Hematopoietic multipotent progenitor cell (in vitro differentiated cells): Measurements from ENCODE around the gene PDE1C. TPM values are rescaled to one million over a fixed set of nuclear protein-coding genes. Genes with fewer than 3 reads are reported as not detected.

Experiments
- DNase-seq, 3 donors: peaks; one replicate each; pipeline ENCODE4 v3.0.0-alpha.2; 2011 to 2015; ENCODE audit warnings: low read depth in 2 of 3, low spot score in 2 of 3
- total RNA-seq: library from RNA; depleted of rRNA; stranded (reverse); fragments of >200 nt; gene quantifications from one replicate; pipeline ENCODE4 v1.2.3, GENCODE V29; 2012

Gene PDE1C
- total RNA-seq, 1 donor: under 0.01 TPM

DNA sequence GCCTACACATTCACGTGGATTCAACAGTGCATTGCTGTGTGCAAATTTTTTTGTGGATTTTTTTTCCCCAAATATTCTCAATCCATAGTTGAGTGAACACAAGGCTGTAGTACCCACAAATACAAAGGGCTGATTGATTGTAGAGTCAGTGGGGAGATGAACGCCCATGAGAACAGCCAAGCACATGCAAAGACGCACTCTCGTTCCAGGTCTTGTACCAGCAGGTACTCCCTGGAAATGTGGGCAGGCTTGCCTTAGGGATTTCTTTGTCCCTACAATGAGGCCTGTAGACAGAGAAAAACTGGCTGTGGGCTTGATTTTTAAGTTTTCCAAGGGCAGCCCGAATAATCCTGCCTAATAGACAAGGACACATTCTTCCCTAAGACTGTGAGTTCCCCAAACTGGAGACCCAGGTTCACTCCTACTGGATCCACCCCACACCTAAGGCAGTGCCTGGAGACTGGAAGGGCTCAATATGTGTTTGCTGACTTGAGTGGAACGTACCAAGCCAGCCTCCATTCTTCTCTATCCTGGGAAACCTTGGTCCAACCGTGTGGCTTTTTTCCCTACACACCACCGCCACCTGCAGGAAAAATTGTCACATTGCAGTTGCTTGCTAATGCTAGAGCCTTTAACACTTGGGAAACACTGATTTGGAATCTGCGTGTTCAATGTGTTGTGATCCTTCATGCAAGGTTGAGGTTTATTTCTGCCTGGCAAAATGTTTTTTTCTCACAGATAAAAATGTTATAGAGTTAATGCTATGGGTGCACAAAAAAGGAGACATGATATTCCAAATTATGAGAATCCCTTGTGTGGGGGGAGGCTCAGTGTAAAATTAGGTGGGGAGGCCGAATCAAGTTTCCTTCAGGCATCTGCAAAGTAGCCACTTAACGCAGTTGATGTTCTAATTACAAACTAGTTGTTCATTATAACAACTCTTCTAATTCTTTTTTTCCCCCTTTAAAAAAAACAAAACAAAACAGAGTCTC, 333.9 kb downstream of the PDE1C start:
- DNase-seq: peak in 2 of 3 donors; percentile 8 to 51

- no peak for DNase-seq
These were observed 335.8 kb downstream of the PDE1C start for GRCh38 chr7:31734456-31734855.

- DNase-seq: no peak
These were observed 340.9 kb downstream of the PDE1C start for GRCh38 chr7:31729195-31729804.

DNA sequence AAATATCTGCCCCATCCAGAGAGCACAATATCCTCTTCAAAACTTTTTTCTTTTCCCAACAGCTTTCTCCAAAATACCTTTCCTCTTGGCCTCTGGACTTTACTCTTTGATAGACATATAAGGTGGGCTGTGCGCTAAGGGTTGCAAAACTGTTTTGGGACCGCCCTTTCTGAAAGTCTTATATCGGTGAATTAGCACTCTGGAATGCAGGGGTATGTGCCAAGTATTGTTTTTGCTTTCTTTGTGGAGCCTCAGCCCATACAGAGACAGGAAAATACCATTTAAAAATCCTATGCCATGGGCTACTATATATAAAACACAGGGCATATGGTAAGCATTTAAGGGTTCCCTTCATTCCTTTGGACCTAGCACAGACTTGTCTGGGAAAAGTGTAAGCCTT, 345.5 kb downstream of the PDE1C start:
- DNase-seq: no peak

DNA sequence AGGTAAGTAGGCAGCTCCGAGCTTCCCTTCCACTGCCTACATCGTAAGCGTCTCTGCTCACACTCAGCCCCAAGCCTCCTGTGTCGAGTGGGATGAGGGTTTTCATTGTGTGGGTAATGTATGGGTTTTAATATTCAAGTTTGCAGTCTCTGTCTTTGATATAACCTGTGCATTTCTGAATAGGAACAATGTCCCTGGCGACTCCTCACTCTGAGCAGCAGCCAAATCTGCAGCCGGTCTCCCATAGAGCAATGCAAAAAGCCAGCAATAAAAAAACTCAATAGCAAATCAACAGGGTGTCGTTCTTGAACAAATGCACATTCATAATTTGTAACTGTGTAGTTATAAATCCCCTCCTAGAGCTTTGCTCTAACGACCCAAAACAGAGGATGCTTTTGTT, 349.8 kb downstream of the PDE1C start:
- DNase-seq: no peak

- no peak for DNase-seq
These were observed 353.9 kb downstream of the PDE1C start for GRCh38 chr7:31716355-31716754.

- DNase-seq: no peak
These were observed 360.0 kb downstream of the PDE1C start for GRCh38 chr7:31710171-31710570.

GRCh38 chr7:31707089-31707488, 363.1 kb downstream of the PDE1C start:
- DNase-seq: no peak

- no peak for DNase-seq
These were observed 364.8 kb downstream of the PDE1C start for GRCh38 chr7:31705377-31705776.

DNA sequence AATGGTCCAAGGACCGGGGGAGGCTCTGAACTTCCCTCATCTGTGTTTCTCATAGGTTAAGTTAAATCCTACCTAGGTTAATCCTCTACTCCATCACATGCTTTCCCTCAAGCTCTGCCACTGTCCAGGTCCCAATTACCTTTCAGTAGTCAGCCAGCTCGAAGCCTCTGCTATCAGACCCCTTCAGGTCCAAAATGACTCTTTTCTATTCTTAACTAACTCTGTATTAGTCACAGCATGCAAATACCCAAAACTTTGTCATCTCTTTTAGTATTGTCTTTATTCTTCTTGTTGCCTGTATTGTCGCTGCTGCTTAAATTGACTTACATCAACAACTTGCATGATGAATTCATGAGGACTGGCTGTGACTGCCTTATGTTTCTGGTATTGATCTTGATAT, 367.9 kb downstream of the PDE1C start:
- no peak for DNase-seq
